Epithelial cell of proximal tubule (primary cell): ENCODE data around the gene MBLAC1. TPM values are rescaled to one million over a fixed set of nuclear protein-coding genes. Genes with fewer than 3 reads are reported as not detected.
A peak's percentile ranks its signal among the peaks of the same experiment; 100 is the strongest.

ENCODE experiments used
- DNase-seq: peaks from one replicate; pipeline ENCODE4 v3.0.0-alpha.2; 2011; ENCODE audit warnings: low read depth
- H3K4me3 ChIP-seq: 2 replicates; pipeline ENCODE4 v1.5.1; 2011; ENCODE audit warnings: low read depth, mild to moderate bottlenecking, low read length
- CTCF ChIP-seq: conservative IDR thresholded peaks from 2 replicates; pipeline ENCODE4 v1.5.1; 2012; ENCODE audit warnings: low read depth, mild to moderate bottlenecking, low read length
- total RNA-seq: library from RNA; depleted of rRNA; stranded (reverse); fragments of >200 nt; gene quantifications from 2 replicates; pipeline ENCODE4 v1.2.3, GENCODE V29; 2015

MBLAC1 gene
- total RNA-seq, 1 donor from 2014 or later, result 2.6 TPM

GRCh38 chr7:100155553-100156317 lies 29.0 kb downstream of the MBLAC1 start:
- no peak for DNase-seq
- TF ChIP-seq CTCF, result no peak

GRCh38 chr7:100156331-100157068 lies 29.7 kb downstream of the MBLAC1 start:
- H3K4me3 ChIP-seq, result no peak overlapping the region
- no peak for TF ChIP-seq CTCF
- no peak for DNase-seq

More at GRCh38 chr7:100155553-100156317, 29.0 kb downstream of the MBLAC1 start:
- H3K4me3 ChIP-seq, result no peak overlapping the region

GRCh38 chr7:100157069-100157333 lies 30.2 kb downstream of the MBLAC1 start:
- H3K4me3 ChIP-seq, result peak overlapping the region; percentile 82
- no peak for TF ChIP-seq CTCF
- DNase-seq, result no peak

- DNase-seq, result peak; percentile 53
- peak; percentile 31 for TF ChIP-seq CTCF
- H3K4me3 ChIP-seq, result peak overlapping the region; percentile 82
Observed at GRCh38 chr7:100157334-100158228, 30.8 kb downstream of the MBLAC1 start.

GRCh38 chr7:100158229-100159098 lies 31.7 kb downstream of the MBLAC1 start, which contains the start of gene TRAPPC14:
Gene TRAPPC14 (minus strand): TSS chr7:100158723. CDS start chr7:100158499, 224 bp downstream.
- no peak for DNase-seq
- peak within 1 kb of the TSS; percentile 82 for H3K4me3 ChIP-seq
- TF ChIP-seq CTCF, result no peak

GRCh38 chr7:100159099-100159623 lies 32.4 kb downstream of the MBLAC1 start:
- no peak for DNase-seq
- peak overlapping the region; percentile 82 for H3K4me3 ChIP-seq
- no peak for TF ChIP-seq CTCF
